Spinal cord (tissue), 10 donors: Measurements from ENCODE around the gene CIRBP. TPM values are rescaled to one million over a fixed set of nuclear protein-coding genes. Genes with fewer than 3 reads are reported as not detected.

Source experiments
- DNase-seq, 6 donors: peaks; one replicate each; pipeline versions ENCODE4 v3.0.0 to v3.0.0-alpha.2; 2013 to 2015; ENCODE audit warnings: low spot score in 6 of 6, low read depth in 4 of 6
- H3K27ac ChIP-seq: one replicate; pipeline ENCODE4 v1.5.1; 2013; ENCODE audit warnings: low read depth, low read length, control low read depth
- H3K27me3 ChIP-seq: one replicate; pipeline ENCODE4 v1.6.1; 2013; ENCODE audit warnings: low read length; ENCODE audit not compliant: control insufficient read depth, insufficient read depth
- H3K36me3 ChIP-seq: one replicate; pipeline ENCODE4 v1.6.1; 2013; ENCODE audit warnings: low read length; ENCODE audit not compliant: control insufficient read depth, insufficient read depth
- H3K4me1 ChIP-seq: one replicate; pipeline ENCODE4 v1.6.1; 2013; ENCODE audit warnings: low read length; ENCODE audit not compliant: control insufficient read depth, insufficient read depth
- H3K4me3 ChIP-seq: one replicate; pipeline ENCODE4 v1.5.1; 2013; ENCODE audit warnings: low read depth, low read length, control low read depth
- H3K9me3 ChIP-seq: one replicate; pipeline ENCODE4 v1.6.1; 2013; ENCODE audit warnings: low read length; ENCODE audit not compliant: control insufficient read depth, insufficient read depth
- WGBS: methylation state at CpG from one replicate; pipeline ENCODE4 v1.1.5; 2013; ENCODE audit warnings: missing lambda C conversion rate; ENCODE audit not compliant: insufficient coverage; 5-methylcytosine and 5-hydroxymethylcytosine counted together
- polyA plus RNA-seq, 2 donors: library from polyadenylated mRNA; unstranded; fragments of 120-200 nt; gene quantifications; one replicate each; pipeline ENCODE4 v1.2.1, GENCODE V29; 2013; ENCODE audit not compliant: insufficient read length in 2 of 2
- total RNA-seq, 2 donors: library from RNA; depleted of rRNA in 1 of 2; stranded (reverse); fragments of 120-200 nt in 1 of 2; fragments of >200 nt in 1 of 2; gene quantifications; one replicate each; pipeline versions ENCODE4 v1.2.3 to v1.2.4, GENCODE V29; 2013 to 2014
- donor health status: healthy.

The CIRBP gene
- total and polyA plus RNA-seq, 4 donors: 323 to 821 (median 625) TPM

DNA sequence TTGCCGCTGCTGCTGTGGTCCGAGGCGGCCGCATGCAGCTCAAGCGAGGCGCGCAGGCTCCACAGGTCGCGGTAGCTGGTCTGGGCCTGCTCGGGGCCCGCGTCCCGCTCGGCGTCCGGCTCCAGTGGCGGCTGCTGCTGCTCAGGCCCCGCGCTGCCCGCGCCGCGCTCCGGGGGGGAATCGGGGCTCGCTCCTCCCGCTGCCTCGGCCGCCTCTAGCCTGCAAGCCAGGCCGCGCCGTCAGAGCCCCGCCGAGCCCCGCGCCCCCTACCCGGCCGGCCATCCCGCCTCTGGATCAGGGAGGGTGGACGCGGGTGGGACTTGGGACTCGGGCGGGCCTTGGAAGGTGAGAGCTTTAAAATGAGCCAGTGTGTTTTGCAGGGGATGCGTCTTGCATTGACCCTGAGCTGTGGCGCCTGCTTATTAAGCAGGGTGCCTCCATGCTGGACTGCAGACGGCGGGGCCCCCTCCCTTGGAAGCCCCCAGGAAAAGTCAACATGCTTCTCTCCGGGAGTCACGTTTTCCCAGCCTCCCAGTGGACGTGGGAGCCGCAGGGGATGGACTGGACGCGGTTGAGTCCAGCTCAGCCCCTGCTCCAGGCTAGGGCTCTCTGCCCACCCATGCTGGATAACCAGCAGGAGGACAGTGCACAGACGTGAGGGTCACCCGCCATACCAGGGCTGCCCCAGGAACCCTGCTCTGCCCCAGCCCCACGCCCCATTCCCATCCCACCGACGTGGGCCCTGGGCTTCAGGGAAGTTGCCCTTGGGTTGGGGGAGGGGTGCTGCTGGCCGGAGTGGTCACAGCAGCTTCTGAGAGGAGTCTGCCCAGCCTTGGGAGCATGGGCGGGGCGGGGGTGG lies 39.0 kb upstream of the CIRBP start:
- no peak for DNase-seq
- Histone ChIP-seq H3K36me3 (peaks cover 91% of the 10 kb centered on the region), H3K4me3 (no peak overlapping the region), H3K27me3 (no peaks in the 10 kb centered on the region), H3K9me3 (no peaks in the 10 kb centered on the region), H3K27ac (no peak overlapping the region), H3K4me1 (peaks cover 14% of the 10 kb centered on the region)
- WGBS: 85% methylated on average over 51 of the region's 61 CpGs

DNA sequence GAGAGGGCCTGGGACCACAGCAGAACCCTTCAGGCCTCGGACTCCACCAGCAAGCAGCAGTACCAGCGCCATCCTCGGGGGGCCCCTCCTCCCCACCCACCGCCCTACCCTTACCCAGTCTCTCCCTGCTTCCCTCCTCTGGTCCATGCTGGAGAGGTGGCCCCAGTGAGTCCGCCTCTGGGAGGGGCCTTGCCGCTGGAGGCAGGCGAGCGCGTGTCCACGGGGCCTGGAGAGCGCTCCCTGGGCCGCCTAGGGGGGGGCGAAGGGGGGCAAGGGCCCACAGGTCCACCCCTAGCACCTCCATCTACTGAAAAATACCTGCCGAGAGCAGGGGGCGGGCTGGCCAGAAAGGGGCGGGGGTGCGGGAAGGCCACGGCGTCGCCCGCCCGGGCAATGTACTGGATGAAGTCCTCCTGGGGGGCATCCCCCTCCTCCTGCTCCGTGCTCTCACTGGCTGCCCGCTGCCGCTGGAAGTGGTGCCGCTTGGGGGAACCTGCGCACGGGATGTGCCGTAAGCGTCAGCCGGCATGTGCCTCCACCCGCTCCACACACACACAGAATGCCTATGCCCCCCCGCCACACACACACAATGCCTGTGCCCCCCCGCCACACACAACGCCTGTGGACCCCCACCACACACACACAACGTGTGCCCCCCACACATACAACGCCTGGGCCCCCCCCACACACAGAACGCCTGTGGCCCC lies 38.2 kb upstream of the CIRBP start:
- H3K36me3 ChIP-seq: peaks cover 91% of the 10 kb centered on the region
- H3K9me3 ChIP-seq: no peaks in the 10 kb centered on the region
- WGBS: 76% methylated on average over 14 of the region's 38 CpGs
- H3K27me3 ChIP-seq: no peaks in the 10 kb centered on the region
- no peak for DNase-seq
- peaks cover 22% of the 10 kb centered on the region for H3K4me1 ChIP-seq
- H3K4me3 ChIP-seq: no peak overlapping the region
- no peak overlapping the region for H3K27ac ChIP-seq

DNA sequence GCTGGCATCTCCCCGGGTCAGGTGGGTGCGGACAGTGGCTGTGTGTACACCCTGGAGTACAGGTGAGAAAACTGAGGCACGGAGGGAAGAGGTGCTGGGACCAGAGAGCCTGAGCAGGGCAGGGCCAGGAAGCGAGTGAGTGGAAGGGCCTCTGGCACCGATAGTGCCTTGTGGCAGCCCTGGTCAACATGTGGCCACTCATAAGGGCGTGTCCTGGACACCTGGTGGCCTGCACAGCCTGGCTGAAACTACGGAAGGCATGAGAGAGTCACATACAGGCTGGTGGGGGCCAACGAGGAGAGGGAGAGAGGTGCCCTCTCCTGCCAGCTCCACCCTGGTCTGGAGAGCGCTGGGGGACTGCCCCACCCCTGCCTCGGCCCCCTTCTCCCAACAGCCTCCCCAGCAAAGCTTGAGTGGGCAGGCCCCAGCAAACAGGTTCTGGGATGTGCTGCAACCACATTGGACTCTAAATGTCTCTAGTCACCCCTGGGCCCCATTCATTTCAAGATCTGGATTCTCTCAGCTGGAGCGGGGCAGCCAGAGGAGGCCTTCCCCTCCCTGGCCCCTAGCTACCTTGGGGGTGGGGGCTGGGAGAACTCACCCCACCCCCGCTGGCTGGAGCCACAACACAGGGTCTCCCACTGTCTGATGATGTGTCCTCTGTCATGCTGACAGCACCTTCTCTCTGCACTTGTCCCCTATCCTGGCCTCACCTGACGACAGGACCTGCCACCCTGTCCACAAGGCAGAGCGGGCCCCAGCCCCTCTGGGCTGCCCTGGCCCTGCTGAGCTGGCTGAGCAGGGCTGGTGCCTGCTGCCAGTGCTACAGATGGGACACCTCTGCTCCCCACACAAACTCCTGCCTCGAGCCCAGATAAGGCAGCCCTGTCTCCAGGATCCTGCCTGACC lies 37.1 kb upstream of the CIRBP start:
- WGBS: 87% methylated on average over 13 of the region's 15 CpGs
- Histone ChIP-seq H3K4me3 (no peak overlapping the region), H3K9me3 (no peaks in the 10 kb centered on the region), H3K27me3 (no peaks in the 10 kb centered on the region), H3K27ac (no peak overlapping the region), H3K36me3 (peaks cover 86% of the 10 kb centered on the region), H3K4me1 (peaks cover 30% of the 10 kb centered on the region)
- DNase-seq: no peak

DNA sequence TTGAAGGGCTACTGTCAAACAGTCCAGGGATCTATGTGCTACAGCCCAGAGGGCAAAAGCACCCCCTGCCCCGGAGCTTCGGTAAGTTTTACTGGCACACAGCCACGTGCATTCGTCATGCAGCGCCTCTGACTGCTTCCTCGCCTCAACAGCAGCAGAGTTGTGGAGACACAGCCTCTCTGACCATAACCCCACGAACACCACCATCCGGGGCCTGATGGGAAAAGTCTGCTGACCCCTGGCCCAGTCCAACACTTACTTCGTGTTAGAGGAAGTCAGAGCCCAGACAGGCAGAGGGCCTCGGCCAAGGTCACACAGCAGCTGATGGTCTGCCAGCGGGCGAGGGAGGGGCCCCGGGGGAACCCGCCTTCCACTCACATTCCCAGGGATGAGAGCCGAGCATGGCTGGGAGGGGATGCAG lies 36.5 kb upstream of the CIRBP start:
- 55% methylated on average over 7 of the region's 15 CpGs for WGBS

DNA sequence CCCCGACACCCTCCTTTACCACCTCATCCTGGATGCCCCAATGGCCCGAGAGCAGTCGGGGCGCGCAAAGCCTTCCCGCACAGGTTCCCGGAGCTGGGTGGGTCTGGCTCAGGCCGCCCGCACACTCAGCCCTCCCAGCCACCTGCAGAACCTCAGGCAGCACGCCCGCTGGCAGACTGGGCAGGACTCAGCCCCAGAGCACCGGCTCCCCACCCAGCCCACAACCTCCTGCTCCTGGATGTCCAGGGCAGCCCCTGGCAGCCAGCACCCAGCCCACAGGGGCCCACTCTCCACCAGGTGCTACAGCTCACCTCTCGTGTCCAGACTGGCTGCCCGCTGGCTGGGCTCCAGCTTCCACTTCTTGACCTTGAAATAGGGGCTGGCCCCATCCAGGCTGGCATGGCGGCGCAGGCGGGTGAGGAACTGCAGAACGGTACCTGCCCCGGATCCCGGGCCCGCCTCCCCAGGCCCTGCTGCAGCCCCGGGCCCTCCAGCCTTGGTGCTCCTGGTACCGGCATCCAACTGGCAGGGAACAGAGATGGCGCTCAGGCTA lies 35.9 kb upstream of the CIRBP start:
- no peak for DNase-seq
- WGBS: 93% methylated on average over 23 of the region's 24 CpGs
- Histone ChIP-seq H3K4me3 (no peak overlapping the region), H3K4me1 (peaks cover 34% of the 10 kb centered on the region), H3K27ac (no peak overlapping the region), H3K9me3 (no peaks in the 10 kb centered on the region), H3K36me3 (peaks cover 74% of the 10 kb centered on the region), H3K27me3 (no peaks in the 10 kb centered on the region)

More for the DNA sequence above, 36.5 kb upstream of the CIRBP start:
- Histone ChIP-seq H3K9me3 (no peaks in the 10 kb centered on the region), H3K27ac (no peak overlapping the region), H3K27me3 (no peaks in the 10 kb centered on the region), H3K4me1 (peaks cover 31% of the 10 kb centered on the region), H3K36me3 (peaks cover 79% of the 10 kb centered on the region), H3K4me3 (no peak overlapping the region)
- DNase-seq: no peak

DNA sequence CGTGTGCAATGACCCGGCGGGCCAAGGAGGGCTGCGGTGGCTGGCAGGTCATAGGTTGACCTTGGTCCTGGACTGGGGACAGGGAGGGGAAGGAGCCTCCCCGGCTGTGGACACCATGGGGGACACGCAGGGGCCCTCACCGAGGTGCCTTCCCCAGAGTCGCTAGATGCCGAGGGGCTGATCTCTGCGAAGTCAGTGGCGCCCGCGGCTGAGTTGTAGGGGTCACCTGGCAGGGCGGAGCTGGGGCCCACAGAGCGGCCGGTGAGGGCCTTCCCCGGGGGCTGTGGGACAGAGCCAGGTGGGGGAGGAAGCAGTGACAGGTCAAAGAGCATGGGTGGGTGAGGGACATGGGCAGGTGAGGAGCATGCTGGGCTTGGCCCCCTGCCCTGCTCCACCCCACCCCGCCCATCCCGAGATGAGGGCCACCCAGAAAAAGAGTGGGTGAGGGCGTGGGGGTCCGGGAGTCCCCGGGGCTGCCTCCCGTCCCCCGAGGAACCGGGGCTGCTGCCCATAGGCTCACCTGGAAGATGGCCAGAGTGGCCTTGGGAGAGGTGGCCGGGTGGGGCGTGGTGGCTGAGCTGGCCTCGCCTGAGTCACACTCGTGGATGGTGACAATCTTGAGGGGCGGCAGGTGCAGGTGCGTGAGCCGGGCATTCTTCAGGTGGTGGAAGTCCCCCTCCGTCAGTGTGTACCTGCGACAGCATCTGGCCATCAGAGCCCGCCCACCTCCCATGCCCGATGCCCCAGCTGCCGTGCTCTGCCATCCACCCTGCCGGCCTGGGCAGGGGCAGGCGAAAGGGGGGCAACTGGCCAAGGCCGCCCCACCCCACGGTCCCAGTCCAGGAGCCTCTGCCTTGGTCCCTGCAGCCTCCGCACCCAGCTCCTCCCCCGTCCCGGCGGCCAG lies 34.8 kb upstream of the CIRBP start:
- no peak overlapping the region for H3K4me3 ChIP-seq
- H3K27me3 ChIP-seq: no peaks in the 10 kb centered on the region
- 93% methylated on average over 42 of the region's 45 CpGs for WGBS
- no peak for DNase-seq
- peaks cover 67% of the 10 kb centered on the region for H3K36me3 ChIP-seq
- no peaks in the 10 kb centered on the region for H3K9me3 ChIP-seq
- H3K4me1 ChIP-seq: peaks cover 45% of the 10 kb centered on the region
- H3K27ac ChIP-seq: no peak overlapping the region

DNA sequence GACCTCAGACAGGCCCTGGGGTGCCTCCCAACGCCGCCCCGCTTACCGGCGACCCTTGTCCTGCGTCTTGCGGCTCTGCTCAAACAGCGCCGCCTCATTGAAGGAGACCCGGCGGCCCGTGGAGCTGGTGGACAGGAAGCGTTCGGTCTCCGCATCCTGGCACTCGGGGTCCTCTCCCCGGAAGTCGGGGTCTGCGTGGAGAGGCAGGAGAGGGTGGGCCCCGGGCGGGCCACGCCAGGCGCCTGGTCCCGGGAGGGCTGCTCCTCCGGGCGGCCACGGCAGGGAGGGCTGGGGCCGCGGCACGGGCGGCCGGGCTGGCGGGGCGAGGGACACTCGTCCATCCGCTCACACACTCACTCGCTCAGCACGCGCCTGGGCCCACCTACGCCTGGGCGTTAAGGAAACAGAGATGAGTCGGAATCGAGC lies 34.2 kb upstream of the CIRBP start:
- H3K4me3 ChIP-seq: no peak overlapping the region

DNA sequence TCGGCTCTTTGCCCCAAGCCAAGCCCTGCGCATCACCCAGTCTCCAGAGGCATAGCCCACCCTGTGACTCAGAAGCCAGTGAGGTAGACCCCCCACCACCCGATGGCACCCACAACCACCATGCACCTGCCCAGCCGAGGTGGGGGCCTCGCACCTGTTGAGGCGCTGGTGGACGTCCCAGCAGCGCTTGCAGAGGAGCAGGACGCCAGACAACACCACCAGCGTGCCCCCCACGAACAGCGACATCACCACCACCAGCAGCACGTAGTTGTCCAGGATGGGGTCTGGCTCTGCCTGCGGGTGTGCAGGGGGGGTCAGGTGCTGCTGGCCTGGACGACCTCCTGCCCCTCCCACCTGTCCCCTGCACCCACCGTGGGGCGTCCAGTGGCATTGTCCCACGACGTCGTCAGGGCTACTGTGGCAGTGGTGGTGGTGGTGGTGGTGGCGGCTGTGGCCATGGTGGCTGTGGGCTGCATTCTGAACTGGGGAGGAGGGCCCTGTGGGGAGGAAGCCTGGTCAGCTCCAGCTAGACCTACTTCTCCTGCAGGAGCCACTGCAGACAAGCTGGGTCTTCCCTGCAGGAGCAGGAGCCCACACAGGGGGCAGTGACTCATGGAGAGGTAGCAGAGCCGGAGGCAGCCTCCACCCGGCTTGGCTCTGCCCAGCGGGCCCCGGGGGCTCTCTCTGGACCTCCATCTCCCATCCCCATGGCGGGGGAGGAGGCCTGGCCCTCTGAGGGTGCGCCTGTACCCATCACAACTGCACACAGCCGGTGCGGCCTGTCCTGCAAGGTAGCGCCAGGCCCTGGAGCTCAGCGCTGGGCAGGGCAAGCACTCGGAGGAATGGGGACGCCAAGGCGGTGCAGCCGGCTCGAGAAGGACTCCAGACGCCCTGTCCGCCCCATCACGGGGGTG lies 33.2 kb upstream of the CIRBP start:
- peaks cover 56% of the 10 kb centered on the region for H3K36me3 ChIP-seq
- peaks cover 58% of the 10 kb centered on the region for H3K4me1 ChIP-seq
- no peaks in the 10 kb centered on the region for H3K27me3 ChIP-seq
- DNase-seq: no peak
- 44% methylated on average over 24 of the region's 39 CpGs for WGBS
- no peaks in the 10 kb centered on the region for H3K9me3 ChIP-seq
- H3K27ac ChIP-seq: peak overlapping the region; percentile 67
- peak overlapping the region; percentile 45 for H3K4me3 ChIP-seq

More for the DNA sequence above, 34.2 kb upstream of the CIRBP start:
- Histone ChIP-seq H3K27ac (no peak overlapping the region), H3K27me3 (no peaks in the 10 kb centered on the region), H3K36me3 (peaks cover 65% of the 10 kb centered on the region), H3K9me3 (no peaks in the 10 kb centered on the region), H3K4me1 (peaks cover 52% of the 10 kb centered on the region)
- 95% methylated on average over 43 of the region's 43 CpGs for WGBS
- no peak for DNase-seq
